HepG2 (cell line): Measurements from ENCODE around the gene DTNA. TPM values are rescaled to one million over a fixed set of nuclear protein-coding genes. Genes with fewer than 3 reads are reported as not detected.

Source experiments
- ATAC-seq: fragments of 200-7000 bp; cut with Tn5 transposase; 3 replicates; pipeline ENCODE4 v1.9.1; 2020; ENCODE audit warnings: mild to moderate bottlenecking, moderate library complexity
- BruUV-seq: library from RNA; stranded (reverse); fragments of 400-500 nt; replicated peaks from 2 replicates; lab custom pipeline; 2021; lab: Mats Ljungman, UMichigan
- CTCF ChIA-PET: fragments of 300-600 bp; formaldehyde crosslinking; extraction: SDS; loops from one replicate; lab custom pipeline; 2021; ENCODE audit warnings: low total read pairs, inconsistent platforms, low intra/inter-chr PET ratio; lab: Yijun Ruan, JAX
- POLR2A ChIA-PET: fragments of 350-600 bp; sonication (Branson Sonifier 250); formaldehyde crosslinking; loops from one replicate; lab custom pipeline; 2020; ENCODE audit warnings: antibody characterized with exemption, inconsistent platforms; lab: Yijun Ruan, JAX
- DNase-seq: peaks from one replicate; pipeline ENCODE4 v3.0.0-alpha.2; 2015; ENCODE audit warnings: low spot score
- FAIRE-seq: peaks from 3 replicates; lab custom pipeline; 2011; peaks lifted over from hg19 to GRCh38; lab: Jason Lieb, UNC
- H2AFZ ChIP-seq: one replicate; pipeline ENCODE4 v1.6.1; 2011; ENCODE audit warnings: low read length, inconsistent platforms
- H3K27ac ChIP-seq: fragments of 300-600 bp; 3 replicates; pipeline ENCODE4 v1.8.0; 2011; ENCODE audit warnings: mixed run types, mild to moderate bottlenecking, mixed read lengths, low read length, inconsistent platforms; ENCODE audit not compliant: insufficient read depth; ENCODE audit errors: extremely low read length
- H3K27me3 ChIP-seq, 2 experiments: fragments of 200-600 bp in 1 of 2; 2 replicates in 1 of 2; 3 replicates in 1 of 2; pipeline versions ENCODE4 v1.6.0 to v1.8.0; 2011; ENCODE audit warnings: low read length in 2 of 2, mild to moderate bottlenecking in 2 of 2, moderate library complexity in 2 of 2, inconsistent platforms in 1 of 2; ENCODE audit not compliant: insufficient read depth in 2 of 2, control insufficient read depth in 1 of 2
- H3K36me3 ChIP-seq, 2 experiments: fragments of 200-600 bp in 1 of 2; replicated peaks in 1 of 2; 2 replicates in 1 of 2; 3 replicates in 1 of 2; pipeline versions ENCODE4 v1.5.1 to v1.8.0; 2011; ENCODE audit warnings: low read length in 2 of 2, inconsistent platforms in 1 of 2; ENCODE audit not compliant: insufficient read depth in 2 of 2, control insufficient read depth in 1 of 2
- H3K4me1 ChIP-seq: 2 replicates; pipeline ENCODE4 v1.5.1; 2012; ENCODE audit warnings: low read length, inconsistent platforms; ENCODE audit not compliant: insufficient read depth
- H3K4me2 ChIP-seq: 2 replicates; pipeline ENCODE4 v1.6.0; 2011; ENCODE audit warnings: low read depth, low read length, inconsistent platforms
- H3K4me3 ChIP-seq, 3 experiments: fragments of 200-600 bp in 1 of 3; sonication (generic), shearing (Covaris generic) in 1 of 3; replicated peaks in 1 of 3; 2 replicates each; pipeline ENCODE4 v1.5.1; 2011 to 2016; ENCODE audit warnings: low read length in 3 of 3, inconsistent platforms in 2 of 3, low read depth in 2 of 3, mild to moderate bottlenecking in 2 of 3, control low read depth in 1 of 3, mixed read lengths in 1 of 3; ENCODE audit not compliant: insufficient read depth in 1 of 3
- H3K79me2 ChIP-seq: one replicate; pipeline ENCODE4 v1.6.1; 2011; ENCODE audit warnings: low read length, inconsistent platforms; ENCODE audit not compliant: insufficient read depth
- H3K9ac ChIP-seq: 2 replicates; pipeline ENCODE4 v1.6.0; 2011; ENCODE audit warnings: mild to moderate bottlenecking, low read depth, low read length, inconsistent platforms; ENCODE audit not compliant: insufficient read depth
- H3K9me3 ChIP-seq: 2 replicates; pipeline ENCODE4 v1.5.1; 2012; ENCODE audit warnings: mild to moderate bottlenecking, low read length
- H4K20me1 ChIP-seq: 2 replicates; pipeline ENCODE4 v1.6.0; 2011; ENCODE audit warnings: inconsistent platforms, mild to moderate bottlenecking, low read length, moderate library complexity; ENCODE audit not compliant: insufficient read depth
- FOSL2 ChIP-seq: sonication (generic); formaldehyde crosslinking; IDR thresholded peaks from 2 replicates; pipeline ENCODE4 v1.4.0; 2020; ENCODE audit warnings: missing genetic modification reagents
- ZNF598 ChIP-seq: sonication (generic); formaldehyde crosslinking; IDR thresholded peaks from 2 replicates; pipeline ENCODE4 v1.5.1; 2020; ENCODE audit warnings: mild to moderate bottlenecking, missing genetic modification reagents, borderline replicate concordance
- WGBS: methylation state at CpG from one replicate; pipeline ENCODE4 v1.1.6; 2017; ENCODE audit warnings: low lambda C conversion rate; 5-methylcytosine and 5-hydroxymethylcytosine counted together
- in situ Hi-C: cut with HindIII; loops from 2 replicates; pipeline ENCODE4 v1.10.0; 2017; ENCODE audit warnings: low pct_unique_long_range_greater_than_20kb; ENCODE audit not compliant: extremely low pct_ligation_motif_present
- intact Hi-C: fragments of 100-400 bp; cut with micrococcal nuclease; formaldehyde crosslinking; loops from one replicate; pipeline ENCODE4 v1.10.0; 2022; ENCODE audit not compliant: unreplicated experiment
- polyA plus RNA-seq, 8 experiments: library from polyadenylated mRNA; depleted of rRNA in 3 of 8; stranded (reverse) in 7 of 8; unstranded in 1 of 8; fragments of >200 nt; fragmentation: Illumina TruSeq in 4 of 8; extraction: Trizol in 4 of 8; gene quantifications; 2 replicates each; pipeline versions ENCODE4 v1.2.1 to v1.2.3, GENCODE V29; 2011 to 2016; ENCODE audit warnings: low read depth in 4 of 8, missing spikeins in 1 of 8, mixed read lengths in 1 of 8; ENCODE audit not compliant: insufficient read depth in 1 of 8
- total RNA-seq, 5 experiments: library from RNA; depleted of rRNA; stranded (reverse); fragments of >200 nt; fragmentation: Illumina TruSeq; extraction: Trizol; gene quantifications; 2 replicates each; pipeline ENCODE4 v1.2.3, GENCODE V29; 2016; ENCODE audit warnings: low read depth in 1 of 5
- TF ChIP-seq, protein P1 (sequence below): sonication (generic); formaldehyde crosslinking; IDR thresholded peaks from 2 replicates; pipeline ENCODE4 v1.4.0; 2020; ENCODE audit warnings: missing genetic modification reagents
- TF ChIP-seq, protein P2 (sequence below): sonication (generic); formaldehyde crosslinking; IDR thresholded peaks from 2 replicates; pipeline ENCODE4 v1.8.0; 2022; ENCODE audit warnings: low read depth, missing genetic modification reagents

The DTNA gene
- total and polyA plus RNA-seq, 2 of the 13 experiments (the other 11 are each of a cell fraction or from before 2014, with no cell fraction given): 8.5 to 29.0 TPM

DNA sequence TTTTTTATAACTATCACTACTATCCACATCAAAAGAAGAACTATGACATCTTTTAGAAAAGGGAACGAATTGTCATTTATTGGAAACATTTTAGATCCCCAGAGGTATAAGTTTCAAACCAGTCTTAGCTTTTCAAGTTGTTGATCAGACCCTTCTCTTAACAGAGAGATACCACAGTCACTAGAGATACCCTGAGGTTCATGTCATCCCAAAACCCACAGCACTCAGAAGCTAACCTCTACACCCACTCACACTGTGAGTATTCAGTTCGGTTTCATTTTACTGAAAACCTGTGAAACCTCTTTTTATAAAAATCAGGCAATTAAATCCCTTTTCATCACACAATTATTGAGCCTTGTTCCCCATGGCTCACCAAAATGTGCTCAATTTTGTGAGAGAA, 156.2 kb downstream of the DTNA start:
- ChIA-PET CTCF (interaction anchor here (1.6 kb wide), 1 partner anchor 278 kb away, joined by 6 read pairs; no protein-coding TSS in a partner anchor), POLR2A (no interaction called here)
- Histone ChIP-seq H2AFZ (no peak overlapping the region), H3K27ac (no peak overlapping the region), H4K20me1 (no peaks in the 10 kb centered on the region), H3K79me2 (no peaks in the 10 kb centered on the region), H3K9me3 (no peaks in the 10 kb centered on the region), H3K4me1 (no peaks in the 10 kb centered on the region), H3K4me2 (no peak overlapping the region), H3K4me3 (no peak overlapping the region), H3K9ac (no peak overlapping the region), H3K36me3 (no peaks in the 10 kb centered on the region), H3K27me3 (no peaks in the 10 kb centered on the region)
- in situ Hi-C loops (loop anchor here (5.0 kb wide), 1 partner anchor 111 kb away; no protein-coding TSS in a partner anchor), intact Hi-C loops (loop anchor here (1.0 to 5.0 kb wide), 3 partner anchors 111 to 278 kb away; no protein-coding TSS in a partner anchor)
- no peak for FAIRE-seq
- DNase-seq: no peak
- ATAC-seq: no peak
- TF ChIP-seq, protein P1, sequence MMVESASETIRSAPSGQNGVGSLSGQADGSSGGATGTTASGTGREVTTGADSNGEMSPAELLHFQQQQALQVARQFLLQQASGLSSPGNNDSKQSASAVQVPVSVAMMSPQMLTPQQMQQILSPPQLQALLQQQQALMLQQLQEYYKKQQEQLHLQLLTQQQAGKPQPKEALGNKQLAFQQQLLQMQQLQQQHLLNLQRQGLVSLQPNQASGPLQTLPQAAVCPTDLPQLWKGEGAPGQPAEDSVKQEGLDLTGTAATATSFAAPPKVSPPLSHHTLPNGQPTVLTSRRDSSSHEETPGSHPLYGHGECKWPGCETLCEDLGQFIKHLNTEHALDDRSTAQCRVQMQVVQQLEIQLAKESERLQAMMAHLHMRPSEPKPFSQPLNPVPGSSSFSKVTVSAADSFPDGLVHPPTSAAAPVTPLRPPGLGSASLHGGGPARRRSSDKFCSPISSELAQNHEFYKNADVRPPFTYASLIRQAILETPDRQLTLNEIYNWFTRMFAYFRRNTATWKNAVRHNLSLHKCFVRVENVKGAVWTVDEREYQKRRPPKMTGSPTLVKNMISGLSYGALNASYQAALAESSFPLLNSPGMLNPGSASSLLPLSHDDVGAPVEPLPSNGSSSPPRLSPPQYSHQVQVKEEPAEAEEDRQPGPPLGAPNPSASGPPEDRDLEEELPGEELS (CRISPR knock-in tag): no peak
- no peak for TF ChIP-seq FOSL2 (CRISPR knock-in tag)
- TF ChIP-seq, protein P2, sequence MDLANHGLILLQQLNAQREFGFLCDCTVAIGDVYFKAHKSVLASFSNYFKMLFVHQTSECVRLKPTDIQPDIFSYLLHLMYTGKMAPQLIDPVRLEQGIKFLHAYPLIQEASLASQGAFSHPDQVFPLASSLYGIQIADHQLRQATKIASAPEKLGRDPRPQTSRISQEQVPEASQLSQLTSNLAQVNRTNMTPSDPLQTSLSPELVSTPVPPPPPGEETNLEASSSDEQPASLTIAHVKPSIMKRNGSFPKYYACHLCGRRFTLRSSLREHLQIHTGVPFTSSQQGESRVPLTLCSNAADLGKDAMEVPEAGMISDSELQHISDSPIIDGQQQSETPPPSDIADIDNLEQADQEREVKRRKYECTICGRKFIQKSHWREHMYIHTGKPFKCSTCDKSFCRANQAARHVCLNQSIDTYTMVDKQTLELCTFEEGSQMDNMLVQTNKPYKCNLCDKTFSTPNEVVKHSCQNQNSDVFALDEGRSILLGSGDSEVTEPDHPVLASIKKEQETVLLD (CRISPR knock-in tag): no peak
- no peak for TF ChIP-seq ZNF598 (CRISPR knock-in tag)
- WGBS: 78% methylated on average over 2 of the region's 2 CpGs
- no TSS peak for BruUV-seq
